Measurements from ENCODE around the gene LHX2. TPM values are rescaled to one million over a fixed set of nuclear protein-coding genes. Genes with fewer than 3 reads are reported as not detected.

The LHX2 gene
- total and polyA plus RNA-seq, 9 of the 15 experiments (the other 6 are each of a cell fraction or from before 2014, with no cell fraction given): 0.07 TPM; not detected in 8

DNA sequence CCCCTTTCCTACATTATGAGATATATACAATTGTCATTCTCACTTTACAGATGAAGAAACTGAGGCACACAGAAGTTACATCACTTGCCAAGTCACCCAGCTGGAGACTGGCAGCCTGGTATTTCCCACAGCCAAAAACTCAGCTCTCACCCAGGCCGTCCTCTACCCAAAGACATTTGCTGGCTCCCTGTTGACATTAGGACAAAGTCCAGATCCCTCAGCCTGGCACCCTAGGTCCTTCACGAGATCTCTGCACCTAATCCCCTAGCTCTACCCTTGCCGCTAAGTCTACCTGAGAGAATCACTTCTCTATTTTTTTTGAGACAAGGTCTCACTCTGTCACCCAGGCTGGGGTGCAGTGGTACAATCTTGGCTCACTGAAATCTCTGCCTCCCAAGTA, 26.8 kb upstream of the LHX2 start (continued):
- TF ChIP-seq GATA2 (CRISPR knock-in tag; IDR thresholded peaks at IDR 0.05): no peak
- TF ChIP-seq ZBED1 (IDR thresholded peaks at IDR 0.05): no peak
- TF ChIP-seq, protein P1, sequence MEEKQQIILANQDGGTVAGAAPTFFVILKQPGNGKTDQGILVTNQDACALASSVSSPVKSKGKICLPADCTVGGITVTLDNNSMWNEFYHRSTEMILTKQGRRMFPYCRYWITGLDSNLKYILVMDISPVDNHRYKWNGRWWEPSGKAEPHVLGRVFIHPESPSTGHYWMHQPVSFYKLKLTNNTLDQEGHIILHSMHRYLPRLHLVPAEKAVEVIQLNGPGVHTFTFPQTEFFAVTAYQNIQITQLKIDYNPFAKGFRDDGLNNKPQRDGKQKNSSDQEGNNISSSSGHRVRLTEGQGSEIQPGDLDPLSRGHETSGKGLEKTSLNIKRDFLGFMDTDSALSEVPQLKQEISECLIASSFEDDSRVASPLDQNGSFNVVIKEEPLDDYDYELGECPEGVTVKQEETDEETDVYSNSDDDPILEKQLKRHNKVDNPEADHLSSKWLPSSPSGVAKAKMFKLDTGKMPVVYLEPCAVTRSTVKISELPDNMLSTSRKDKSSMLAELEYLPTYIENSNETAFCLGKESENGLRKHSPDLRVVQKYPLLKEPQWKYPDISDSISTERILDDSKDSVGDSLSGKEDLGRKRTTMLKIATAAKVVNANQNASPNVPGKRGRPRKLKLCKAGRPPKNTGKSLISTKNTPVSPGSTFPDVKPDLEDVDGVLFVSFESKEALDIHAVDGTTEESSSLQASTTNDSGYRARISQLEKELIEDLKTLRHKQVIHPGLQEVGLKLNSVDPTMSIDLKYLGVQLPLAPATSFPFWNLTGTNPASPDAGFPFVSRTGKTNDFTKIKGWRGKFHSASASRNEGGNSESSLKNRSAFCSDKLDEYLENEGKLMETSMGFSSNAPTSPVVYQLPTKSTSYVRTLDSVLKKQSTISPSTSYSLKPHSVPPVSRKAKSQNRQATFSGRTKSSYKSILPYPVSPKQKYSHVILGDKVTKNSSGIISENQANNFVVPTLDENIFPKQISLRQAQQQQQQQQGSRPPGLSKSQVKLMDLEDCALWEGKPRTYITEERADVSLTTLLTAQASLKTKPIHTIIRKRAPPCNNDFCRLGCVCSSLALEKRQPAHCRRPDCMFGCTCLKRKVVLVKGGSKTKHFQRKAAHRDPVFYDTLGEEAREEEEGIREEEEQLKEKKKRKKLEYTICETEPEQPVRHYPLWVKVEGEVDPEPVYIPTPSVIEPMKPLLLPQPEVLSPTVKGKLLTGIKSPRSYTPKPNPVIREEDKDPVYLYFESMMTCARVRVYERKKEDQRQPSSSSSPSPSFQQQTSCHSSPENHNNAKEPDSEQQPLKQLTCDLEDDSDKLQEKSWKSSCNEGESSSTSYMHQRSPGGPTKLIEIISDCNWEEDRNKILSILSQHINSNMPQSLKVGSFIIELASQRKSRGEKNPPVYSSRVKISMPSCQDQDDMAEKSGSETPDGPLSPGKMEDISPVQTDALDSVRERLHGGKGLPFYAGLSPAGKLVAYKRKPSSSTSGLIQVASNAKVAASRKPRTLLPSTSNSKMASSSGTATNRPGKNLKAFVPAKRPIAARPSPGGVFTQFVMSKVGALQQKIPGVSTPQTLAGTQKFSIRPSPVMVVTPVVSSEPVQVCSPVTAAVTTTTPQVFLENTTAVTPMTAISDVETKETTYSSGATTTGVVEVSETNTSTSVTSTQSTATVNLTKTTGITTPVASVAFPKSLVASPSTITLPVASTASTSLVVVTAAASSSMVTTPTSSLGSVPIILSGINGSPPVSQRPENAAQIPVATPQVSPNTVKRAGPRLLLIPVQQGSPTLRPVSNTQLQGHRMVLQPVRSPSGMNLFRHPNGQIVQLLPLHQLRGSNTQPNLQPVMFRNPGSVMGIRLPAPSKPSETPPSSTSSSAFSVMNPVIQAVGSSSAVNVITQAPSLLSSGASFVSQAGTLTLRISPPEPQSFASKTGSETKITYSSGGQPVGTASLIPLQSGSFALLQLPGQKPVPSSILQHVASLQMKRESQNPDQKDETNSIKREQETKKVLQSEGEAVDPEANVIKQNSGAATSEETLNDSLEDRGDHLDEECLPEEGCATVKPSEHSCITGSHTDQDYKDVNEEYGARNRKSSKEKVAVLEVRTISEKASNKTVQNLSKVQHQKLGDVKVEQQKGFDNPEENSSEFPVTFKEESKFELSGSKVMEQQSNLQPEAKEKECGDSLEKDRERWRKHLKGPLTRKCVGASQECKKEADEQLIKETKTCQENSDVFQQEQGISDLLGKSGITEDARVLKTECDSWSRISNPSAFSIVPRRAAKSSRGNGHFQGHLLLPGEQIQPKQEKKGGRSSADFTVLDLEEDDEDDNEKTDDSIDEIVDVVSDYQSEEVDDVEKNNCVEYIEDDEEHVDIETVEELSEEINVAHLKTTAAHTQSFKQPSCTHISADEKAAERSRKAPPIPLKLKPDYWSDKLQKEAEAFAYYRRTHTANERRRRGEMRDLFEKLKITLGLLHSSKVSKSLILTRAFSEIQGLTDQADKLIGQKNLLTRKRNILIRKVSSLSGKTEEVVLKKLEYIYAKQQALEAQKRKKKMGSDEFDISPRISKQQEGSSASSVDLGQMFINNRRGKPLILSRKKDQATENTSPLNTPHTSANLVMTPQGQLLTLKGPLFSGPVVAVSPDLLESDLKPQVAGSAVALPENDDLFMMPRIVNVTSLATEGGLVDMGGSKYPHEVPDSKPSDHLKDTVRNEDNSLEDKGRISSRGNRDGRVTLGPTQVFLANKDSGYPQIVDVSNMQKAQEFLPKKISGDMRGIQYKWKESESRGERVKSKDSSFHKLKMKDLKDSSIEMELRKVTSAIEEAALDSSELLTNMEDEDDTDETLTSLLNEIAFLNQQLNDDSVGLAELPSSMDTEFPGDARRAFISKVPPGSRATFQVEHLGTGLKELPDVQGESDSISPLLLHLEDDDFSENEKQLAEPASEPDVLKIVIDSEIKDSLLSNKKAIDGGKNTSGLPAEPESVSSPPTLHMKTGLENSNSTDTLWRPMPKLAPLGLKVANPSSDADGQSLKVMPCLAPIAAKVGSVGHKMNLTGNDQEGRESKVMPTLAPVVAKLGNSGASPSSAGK (IDR thresholded peaks at IDR 0.05): no peak
- TF ChIP-seq SP2 (IDR thresholded peaks at IDR 0.05; ENCODE audit: extremely low read depth, low read depth, low read length, poor library complexity, severe bottlenecking): no peak
- no peak for TF ChIP-seq ZNF766 (CRISPR knock-in tag; conservative IDR thresholded peaks at IDR 0.05)
- TF ChIP-seq TBP (optimal IDR thresholded peaks at IDR 0.05; ENCODE audit: low read depth, low read length): no peak
